HCT116 (cell line): ENCODE data around the gene DOCK1.

ENCODE experiments used
- CEBPB ChIP-seq: IDR thresholded peaks from 2 replicates; pipeline ENCODE4 v1.6.1; 2012; ENCODE audit warnings: low read depth
- CTCF ChIP-seq, 3 experiments: fragments of 200-600 bp in 1 of 3; sonication (generic) in 1 of 3; IDR thresholded peaks in 2 of 3; conservative IDR thresholded peaks in 1 of 3; 2 replicates each; pipeline ENCODE4 v1.5.1; 2012 to 2017; ENCODE audit warnings: low read depth in 2 of 3, low read length in 2 of 3, antibody characterized with exemption in 1 of 3, borderline replicate concordance in 1 of 3, control low read depth in 1 of 3, mild to moderate bottlenecking in 1 of 3, mixed read lengths in 1 of 3, mixed run types in 1 of 3, moderate library complexity in 1 of 3; ENCODE audit not compliant: insufficient read depth in 1 of 3
- EGR1 ChIP-seq: IDR thresholded peaks from 2 replicates; pipeline ENCODE4 v1.6.1; 2012; ENCODE audit warnings: low read depth
- ELF1 ChIP-seq: IDR thresholded peaks from 2 replicates; pipeline ENCODE4 v1.6.1; 2012; ENCODE audit warnings: low read depth, borderline replicate concordance
- EZH2 ChIP-seq: fragments of 200-600 bp; sonication (generic); IDR thresholded peaks from 2 replicates; pipeline ENCODE4 v1.6.1; 2017; ENCODE audit warnings: antibody characterized with exemption, mixed run types
- EZH2phosphoT487 ChIP-seq: fragments of 200-600 bp; IDR thresholded peaks from 2 replicates; pipeline ENCODE4 v1.6.1; 2018; ENCODE audit warnings: antibody characterized with exemption, borderline replicate concordance
- FOSL1 ChIP-seq: IDR thresholded peaks from 2 replicates; pipeline ENCODE4 v1.6.1; 2012; ENCODE audit warnings: low read depth
- MAX ChIP-seq: IDR thresholded peaks from 2 replicates; pipeline ENCODE4 v1.6.1; 2012
- POLR2A ChIP-seq: IDR thresholded peaks from 2 replicates; pipeline ENCODE4 v1.7.0; 2011; ENCODE audit warnings: borderline replicate concordance; ENCODE audit not compliant: insufficient read depth, insufficient read length; ENCODE audit errors: extremely low read depth
- POLR2AphosphoS5 ChIP-seq: IDR thresholded peaks from 2 replicates; pipeline ENCODE4 v1.6.1; 2011; ENCODE audit warnings: mild to moderate bottlenecking, low read depth, low read length, moderate library complexity
- REST ChIP-seq: IDR thresholded peaks from 2 replicates; pipeline ENCODE4 v1.6.1; 2012; ENCODE audit warnings: low read depth
- TCF7L2 ChIP-seq: IDR thresholded peaks from 2 replicates; pipeline ENCODE4 v1.7.0; 2011; ENCODE audit warnings: borderline replicate concordance, inconsistent platforms; ENCODE audit not compliant: insufficient read depth, insufficient read length; ENCODE audit errors: extremely low read depth
- YY1 ChIP-seq: IDR thresholded peaks from 2 replicates; pipeline ENCODE4 v1.6.1; 2011; ENCODE audit warnings: low read length, low read depth, moderate library complexity, mild to moderate bottlenecking; ENCODE audit not compliant: insufficient replicate concordance; ENCODE audit errors: extremely low read depth

GRCh38 chr10:127039435-127039834 lies 134.2 kb downstream of the DOCK1 start:
- no peak for TF ChIP-seq TCF7L2
- no peak for TF ChIP-seq EZH2
- no peak for TF ChIP-seq CTCF (IDR thresholded peaks at IDR 0.05 in 2 of 3, conservative IDR thresholded peaks at IDR 0.05 in 1 of 3; ENCODE audit: borderline replicate concordance in 1 of 3, insufficient read depth in 1 of 3, low read depth in 2 of 3, low read length in 2 of 3)
- no peak for TF ChIP-seq ELF1
- TF ChIP-seq MAX = no peak
- no peak for TF ChIP-seq POLR2A
- TF ChIP-seq YY1 = no peak
- no peak for TF ChIP-seq REST
- no peak for TF ChIP-seq POLR2AphosphoS5
- no peak for TF ChIP-seq CEBPB
- TF ChIP-seq EGR1 = no peak
- TF ChIP-seq EZH2phosphoT487 = no peak
- no peak for TF ChIP-seq FOSL1
